SH-SY5Y (cell line): ENCODE results near the gene FLRT2.

Source experiments
- GATA2 ChIP-seq: IDR thresholded peaks from 2 replicates; pipeline ENCODE4 v1.6.1; 2011; ENCODE audit warnings: mild to moderate bottlenecking, low read depth, low read length
- GATA3 ChIP-seq: IDR thresholded peaks from 2 replicates; pipeline ENCODE4 v1.6.1; 2011; ENCODE audit warnings: low read depth, mild to moderate bottlenecking, low read length, moderate library complexity

DNA sequence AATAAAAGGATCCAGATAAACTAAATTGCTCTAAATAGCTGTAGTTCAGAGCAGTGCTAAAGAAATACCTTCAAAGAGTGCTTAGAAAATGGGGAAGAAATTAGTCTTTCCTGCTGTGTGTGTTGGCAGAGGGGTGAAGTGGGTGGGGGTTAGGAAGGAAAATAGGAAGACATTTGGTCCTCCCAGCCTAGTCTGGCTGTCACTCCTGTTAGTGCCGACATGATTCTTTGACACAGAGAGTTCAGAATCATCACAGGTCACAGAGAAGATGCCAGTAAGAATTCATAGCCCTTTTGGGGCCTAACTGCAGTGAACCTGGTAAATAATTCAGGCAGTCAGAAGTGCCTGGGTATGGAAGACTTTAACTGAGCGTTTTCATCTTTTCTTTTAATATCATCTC lies 74.8 kb downstream of the FLRT2 start:
- no peak for TF ChIP-seq GATA3
- TF ChIP-seq GATA2 = no peak
